Caki2 (cell line): Measurements from ENCODE around the gene EPM2AIP1. TPM values are rescaled to one million over a fixed set of nuclear protein-coding genes. Genes with fewer than 3 reads are reported as not detected.
"Not testable (repeated sequence)": the region's sequence is repeated elsewhere in the genome, so short reads cannot be mapped to it uniquely, and the experiment has no call there.

ENCODE experiments used
- DNase-seq: peaks from one replicate; pipeline ENCODE4 v3.0.0-alpha.2; 2015; ENCODE audit warnings: low read depth
- in situ Hi-C: cut with HindIII; loops from 2 replicates; pipeline ENCODE4 v1.10.0; 2016; ENCODE audit warnings: low sequenced_read_pairs, low pct_unique_long_range_greater_than_20kb, mixed read lengths
- total RNA-seq: library from RNA; depleted of rRNA; stranded (reverse); fragments of >200 nt; shearing (Covaris generic); gene quantifications from 2 replicates; pipeline ENCODE4 v1.2.3, GENCODE V29; 2014; ENCODE audit warnings: low replicate concordance; rRNA removed

Gene EPM2AIP1
- total RNA-seq: 0.72 and 1.9 TPM in 2 replicates

- in situ Hi-C loops: no loop called here
- no peak for DNase-seq
Measured at GRCh38 chr3:36992806-36993325, at the start of gene EPM2AIP1. Gene EPM2AIP1, minus strand, starts transcription at chr3:36993131. Its CDS starts 54 bp downstream, at chr3:36993077.

- DNase-seq, in situ Hi-C loops: not testable (repeated sequence)
Measured at GRCh38 chr3:37042712-37043111, 49.8 kb upstream of the EPM2AIP1 start.

DNA sequence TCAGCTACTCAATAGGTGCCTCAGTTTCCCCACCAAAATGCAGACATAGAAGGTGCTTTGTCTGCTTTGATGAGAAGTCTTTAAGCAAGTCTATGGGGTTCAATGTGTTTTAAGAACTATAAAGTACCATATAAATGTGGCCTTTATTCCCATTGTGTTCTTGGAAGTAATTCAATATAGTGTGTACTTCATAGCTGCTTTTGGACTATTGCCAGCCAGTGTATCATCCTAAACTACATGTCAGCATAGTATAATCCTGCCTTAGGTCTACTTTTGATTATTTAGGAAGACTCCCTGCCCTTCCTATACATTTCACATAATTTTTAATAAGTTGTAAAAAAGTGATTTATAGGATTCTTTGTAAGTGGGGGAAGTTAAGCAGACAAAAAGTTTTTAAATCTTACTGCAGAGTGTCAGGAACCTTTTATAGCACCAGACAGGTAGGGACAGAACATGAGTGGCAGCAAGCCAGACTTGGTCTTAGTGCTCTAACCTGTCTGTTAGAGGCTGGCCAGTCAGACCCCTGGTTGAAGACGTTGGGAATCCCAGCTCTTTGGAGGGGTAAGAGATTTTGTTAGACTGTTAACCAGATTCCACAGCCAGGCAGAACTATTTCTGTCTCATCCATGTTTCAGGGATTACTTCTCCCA lies 48.7 kb upstream of the EPM2AIP1 start:
- DNase-seq: no peak
- in situ Hi-C loops: no loop called here

GRCh38 chr3:37040231-37040630 lies 47.3 kb upstream of the EPM2AIP1 start:
- in situ Hi-C loops: no loop called here
- no peak for DNase-seq

DNA sequence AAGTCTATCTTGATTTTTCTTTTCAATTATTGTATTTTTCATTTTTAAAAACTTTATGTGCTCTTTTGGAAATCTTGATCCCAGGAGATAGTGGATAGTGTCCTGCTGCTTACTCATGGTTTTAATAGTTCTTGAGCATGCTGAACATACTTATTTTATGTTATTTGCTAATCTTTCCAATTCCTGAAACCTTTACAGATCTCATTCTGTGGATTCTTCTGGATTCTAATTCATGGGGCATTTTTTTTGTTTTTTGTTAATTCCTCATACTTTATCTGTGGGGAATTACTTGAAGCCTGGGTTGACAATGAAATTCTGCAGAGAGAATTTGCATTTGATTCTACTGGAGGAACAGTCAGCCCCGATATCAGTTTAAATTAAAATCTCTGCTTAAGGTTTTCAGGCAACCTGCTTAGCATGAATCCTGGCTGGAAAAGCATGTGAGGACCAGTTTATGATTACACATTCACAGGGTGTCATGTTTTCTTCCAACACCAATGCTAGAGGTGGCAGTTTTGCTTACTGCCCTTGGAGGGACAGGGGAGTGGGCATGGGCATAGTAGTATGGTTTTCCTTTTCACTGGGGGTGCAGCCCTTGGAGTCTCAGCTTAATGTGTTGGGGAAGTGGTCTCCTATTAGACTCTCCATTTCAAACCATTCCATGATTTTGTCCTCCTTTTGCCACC lies 46.4 kb upstream of the EPM2AIP1 start:
- DNase-seq: no peak
- in situ Hi-C loops: no loop called here

- in situ Hi-C loops: no loop called here
- DNase-seq: no peak
Measured at GRCh38 chr3:37037352-37037751, 44.4 kb upstream of the EPM2AIP1 start.

DNA sequence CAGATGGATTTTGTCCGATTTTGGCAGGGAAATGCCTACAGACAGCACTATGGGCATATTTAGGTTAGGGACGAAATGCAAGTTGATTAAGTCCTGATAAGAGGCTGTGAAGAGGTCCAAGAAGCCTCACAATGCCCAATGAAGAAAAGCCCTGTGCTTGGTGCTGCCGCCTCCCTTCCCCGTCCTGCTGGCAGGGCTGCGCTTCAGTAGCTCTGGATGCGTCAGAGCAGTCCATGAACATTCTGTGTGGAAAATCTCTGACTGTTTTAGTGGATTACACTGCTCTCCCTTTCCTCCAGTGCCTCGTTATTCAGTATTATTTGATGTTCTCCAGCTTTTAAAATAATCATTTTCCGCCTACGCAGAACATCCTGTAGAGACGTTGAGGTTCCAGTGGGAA lies 40.0 kb upstream of the EPM2AIP1 start:
- in situ Hi-C loops: no loop called here
- no peak for DNase-seq

DNA sequence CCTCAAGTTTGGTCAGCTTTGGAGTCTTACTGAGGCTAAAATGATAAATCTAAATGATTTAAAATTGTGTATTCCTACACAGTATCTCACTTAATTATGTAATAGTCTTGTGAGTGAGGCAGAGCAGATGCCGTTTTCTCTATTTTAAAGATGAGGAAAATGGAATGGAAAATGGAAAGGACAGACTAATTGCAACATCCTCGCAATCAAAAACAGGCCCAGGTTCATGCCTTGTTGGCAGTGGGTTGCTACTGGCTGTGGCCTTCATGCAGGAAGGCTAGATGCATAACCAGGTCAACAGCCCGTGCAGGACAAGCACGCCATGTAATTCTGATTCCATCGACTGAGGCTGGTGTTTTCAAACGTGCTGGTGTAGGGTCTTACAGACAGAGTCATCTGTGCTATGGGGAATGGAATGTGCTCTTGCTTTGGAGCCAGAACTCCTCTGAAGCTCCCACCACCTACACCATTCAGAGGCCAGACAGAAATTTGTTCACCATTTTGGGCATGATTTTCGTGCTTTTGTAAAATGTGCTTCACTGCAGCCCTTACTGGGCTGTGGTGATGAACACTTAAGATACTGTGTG lies 38.3 kb upstream of the EPM2AIP1 start:
- no peak for DNase-seq
- in situ Hi-C loops: no loop called here

- in situ Hi-C loops: no loop called here
- DNase-seq: no peak
Measured at GRCh38 chr3:37030588-37030987, 37.7 kb upstream of the EPM2AIP1 start.

- no peak for DNase-seq
- in situ Hi-C loops: no loop called here
Measured at GRCh38 chr3:37029516-37030163, 36.7 kb upstream of the EPM2AIP1 start.

GRCh38 chr3:37029111-37029510 lies 36.2 kb upstream of the EPM2AIP1 start:
- in situ Hi-C loops: no loop called here
- DNase-seq: no peak

DNA sequence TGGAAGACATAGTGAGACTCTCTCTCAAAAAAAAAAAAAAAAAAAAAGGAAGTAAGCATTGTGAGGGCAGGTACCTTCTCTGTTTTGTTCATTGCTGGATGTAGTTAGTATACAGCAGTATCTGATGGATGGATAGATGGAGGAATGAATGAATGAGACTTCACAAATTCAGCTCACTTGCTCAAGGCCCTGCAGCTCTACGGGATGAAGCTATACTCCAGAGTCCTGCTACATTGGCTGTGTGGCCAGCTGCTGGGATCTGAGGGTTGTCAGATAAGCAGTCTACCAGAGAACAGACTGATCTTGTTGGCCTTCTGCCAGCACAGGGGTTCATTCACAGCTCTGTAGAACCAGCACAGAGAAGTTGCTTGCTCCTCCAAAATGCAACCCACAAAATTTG lies 35.4 kb upstream of the EPM2AIP1 start:
- in situ Hi-C loops: no loop called here
- no peak for DNase-seq

DNA sequence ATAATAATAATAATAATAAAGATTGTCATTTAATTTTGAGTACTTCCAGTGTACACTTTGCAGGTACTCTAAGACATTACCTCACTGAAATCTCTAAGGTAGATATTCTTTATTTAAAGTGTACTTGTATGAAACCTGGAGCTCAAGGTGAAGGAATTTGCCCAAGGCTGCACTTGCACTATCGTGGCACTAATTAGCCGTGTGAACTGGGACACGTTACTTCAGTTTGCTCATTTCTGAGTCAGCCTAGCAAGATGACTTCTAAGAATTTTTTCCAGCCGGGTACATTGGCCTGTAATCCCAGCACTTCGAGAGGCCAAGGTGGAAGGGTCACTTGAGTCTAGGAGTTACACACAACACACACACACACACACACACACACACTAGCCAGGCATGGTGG lies 33.9 kb upstream of the EPM2AIP1 start:
- in situ Hi-C loops: no loop called here

DNA sequence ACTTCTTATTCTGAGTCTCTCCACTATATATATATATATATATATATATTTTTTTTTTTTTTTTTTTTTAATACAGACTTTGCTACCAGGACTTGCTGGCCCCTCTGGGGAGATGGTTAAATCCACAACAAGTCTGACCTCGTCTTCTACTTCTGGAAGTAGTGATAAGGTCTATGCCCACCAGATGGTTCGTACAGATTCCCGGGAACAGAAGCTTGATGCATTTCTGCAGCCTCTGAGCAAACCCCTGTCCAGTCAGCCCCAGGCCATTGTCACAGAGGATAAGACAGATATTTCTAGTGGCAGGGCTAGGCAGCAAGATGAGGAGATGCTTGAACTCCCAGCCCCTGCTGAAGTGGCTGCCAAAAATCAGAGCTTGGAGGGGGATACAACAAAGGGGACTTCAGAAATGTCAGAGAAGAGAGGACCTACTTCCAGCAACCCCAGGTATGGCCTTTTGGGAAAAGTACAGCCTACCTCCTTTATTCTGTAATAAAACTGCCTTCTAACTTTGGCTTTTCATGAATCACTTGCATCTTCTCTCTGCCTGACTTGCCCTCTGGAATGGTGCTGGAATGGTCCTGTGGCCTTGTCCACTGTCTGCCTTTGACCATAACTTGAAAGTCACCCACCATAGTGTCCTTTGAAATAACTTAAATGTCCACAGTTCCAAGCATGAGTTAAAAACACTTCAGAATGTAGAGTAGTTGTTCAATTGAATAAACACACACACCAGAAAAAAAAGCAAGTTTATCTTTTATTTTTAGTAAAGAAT lies 32.8 kb upstream of the EPM2AIP1 start:
- in situ Hi-C loops: no loop called here
- DNase-seq: no peak

More for the DNA sequence above, 33.9 kb upstream of the EPM2AIP1 start:
- DNase-seq: no peak

- no peak for DNase-seq
- in situ Hi-C loops: no loop called here
Measured at GRCh38 chr3:37024820-37025405, 32.0 kb upstream of the EPM2AIP1 start.

GRCh38 chr3:37024092-37024491 lies 31.2 kb upstream of the EPM2AIP1 start:
- DNase-seq: no peak
- in situ Hi-C loops: no loop called here

- DNase-seq: no peak
- in situ Hi-C loops: no loop called here
Measured at GRCh38 chr3:37017683-37018082, 24.8 kb upstream of the EPM2AIP1 start.

DNA sequence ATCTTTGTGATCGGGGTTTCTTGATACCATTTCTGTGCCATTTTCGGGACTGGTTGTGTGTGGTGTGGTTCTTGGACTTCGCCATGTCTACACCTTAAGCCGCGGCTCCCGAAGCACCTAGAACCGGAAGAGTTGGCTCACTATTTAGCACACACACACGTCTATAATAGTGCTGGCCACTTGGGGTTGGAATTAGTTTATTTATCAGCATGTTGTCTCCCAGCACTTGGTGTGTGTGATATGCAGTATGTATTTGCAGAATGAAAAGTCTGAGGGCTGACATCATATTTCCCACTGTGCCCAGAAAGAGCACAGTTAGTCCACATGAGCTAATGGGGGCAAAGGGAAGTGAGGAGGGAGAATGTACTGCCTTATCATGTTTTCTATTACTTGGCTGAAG lies 24.0 kb upstream of the EPM2AIP1 start:
- in situ Hi-C loops: no loop called here
- no peak for DNase-seq
